ENCODE data around the gene MCM3AP. TPM values are rescaled to one million over a fixed set of nuclear protein-coding genes. Genes with fewer than 3 reads are reported as not detected.
A peak's percentile ranks its signal among the peaks of the same experiment; 100 is the strongest.
"Not testable (repeated sequence)": the region's sequence is repeated elsewhere in the genome, so short reads cannot be mapped to it uniquely, and the experiment has no call there.

MCM3AP gene
- total and polyA plus RNA-seq, 8 donors = 77.4 to 106 (median 94.9) TPM

DNA sequence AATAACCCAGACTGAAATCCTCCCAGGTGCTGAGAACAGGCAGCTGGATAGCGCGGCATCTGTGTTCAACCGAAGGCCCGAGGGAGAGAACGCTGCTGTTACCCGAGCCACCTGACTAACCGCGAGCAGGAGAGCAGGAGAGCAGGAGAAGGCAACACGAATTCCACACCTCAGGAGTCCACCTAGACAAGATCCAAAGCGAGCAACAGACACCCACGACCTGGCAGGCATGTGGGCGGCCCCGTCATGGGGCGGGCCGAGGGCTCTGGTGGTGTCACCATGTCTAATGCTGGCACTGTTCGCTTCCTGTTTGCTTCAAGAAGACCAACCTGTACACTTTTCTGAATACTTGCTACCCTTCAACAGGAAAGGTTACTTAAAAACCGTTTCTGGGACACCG, 80.2 kb downstream of the MCM3AP start:
- intact Hi-C loops (cut with DNase I) = no loop called here
- DNase-seq (peak in 1 of 4 donors; percentile 38), ATAC-seq (no peak)
- H3K4me1 ChIP-seq = no peaks in the 10 kb centered on the region
- peaks cover 0 to 85% of the 10 kb centered on the region in 2 donors for H3K36me3 ChIP-seq
- H3K27me3 ChIP-seq = no peaks in the 10 kb centered on the region
- TF ChIP-seq, protein P1, sequence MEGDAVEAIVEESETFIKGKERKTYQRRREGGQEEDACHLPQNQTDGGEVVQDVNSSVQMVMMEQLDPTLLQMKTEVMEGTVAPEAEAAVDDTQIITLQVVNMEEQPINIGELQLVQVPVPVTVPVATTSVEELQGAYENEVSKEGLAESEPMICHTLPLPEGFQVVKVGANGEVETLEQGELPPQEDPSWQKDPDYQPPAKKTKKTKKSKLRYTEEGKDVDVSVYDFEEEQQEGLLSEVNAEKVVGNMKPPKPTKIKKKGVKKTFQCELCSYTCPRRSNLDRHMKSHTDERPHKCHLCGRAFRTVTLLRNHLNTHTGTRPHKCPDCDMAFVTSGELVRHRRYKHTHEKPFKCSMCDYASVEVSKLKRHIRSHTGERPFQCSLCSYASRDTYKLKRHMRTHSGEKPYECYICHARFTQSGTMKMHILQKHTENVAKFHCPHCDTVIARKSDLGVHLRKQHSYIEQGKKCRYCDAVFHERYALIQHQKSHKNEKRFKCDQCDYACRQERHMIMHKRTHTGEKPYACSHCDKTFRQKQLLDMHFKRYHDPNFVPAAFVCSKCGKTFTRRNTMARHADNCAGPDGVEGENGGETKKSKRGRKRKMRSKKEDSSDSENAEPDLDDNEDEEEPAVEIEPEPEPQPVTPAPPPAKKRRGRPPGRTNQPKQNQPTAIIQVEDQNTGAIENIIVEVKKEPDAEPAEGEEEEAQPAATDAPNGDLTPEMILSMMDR (IDR thresholded peaks at IDR 0.05) = no peak
- no peak overlapping the region for H3K4me3 ChIP-seq
- H3K27ac ChIP-seq = no peak overlapping the region
- H3K9me3 ChIP-seq = no peaks in the 10 kb centered on the region

DNA sequence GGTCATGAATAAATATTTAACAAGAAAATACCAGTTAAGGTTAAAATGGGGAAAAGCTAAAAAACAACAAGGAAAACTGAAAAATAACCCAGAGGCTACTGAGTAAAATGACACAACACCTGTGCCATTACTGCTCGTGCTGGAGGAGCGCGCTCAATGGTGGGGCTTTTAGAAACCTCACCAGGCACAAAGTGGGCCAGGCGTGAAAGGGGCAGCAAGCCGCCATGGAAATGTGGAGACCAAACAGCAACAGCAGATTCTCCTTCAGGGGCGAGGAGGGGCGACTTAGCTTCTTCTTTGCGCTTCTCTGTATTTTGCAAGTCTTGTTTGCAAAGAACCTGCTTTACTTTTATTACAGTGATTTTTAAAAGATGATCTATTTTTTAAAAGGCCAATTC, 82.2 kb downstream of the MCM3AP start:
- ATAC-seq = no peak
- no peak for DNase-seq
- peak overlapping the region; percentile 41 to 70 for H3K27ac ChIP-seq
- TF ChIP-seq, protein P1 (IDR thresholded peaks at IDR 0.05) = no peak
- intact Hi-C loops (cut with DNase I) = no loop called here
- peaks cover 0 to 80% of the 10 kb centered on the region in 2 donors for H3K36me3 ChIP-seq
- no peaks in the 10 kb centered on the region for H3K27me3 ChIP-seq
- no peak overlapping the region for H3K4me3 ChIP-seq
- H3K4me1 ChIP-seq = no peaks in the 10 kb centered on the region
- H3K9me3 ChIP-seq = no peaks in the 10 kb centered on the region

DNA sequence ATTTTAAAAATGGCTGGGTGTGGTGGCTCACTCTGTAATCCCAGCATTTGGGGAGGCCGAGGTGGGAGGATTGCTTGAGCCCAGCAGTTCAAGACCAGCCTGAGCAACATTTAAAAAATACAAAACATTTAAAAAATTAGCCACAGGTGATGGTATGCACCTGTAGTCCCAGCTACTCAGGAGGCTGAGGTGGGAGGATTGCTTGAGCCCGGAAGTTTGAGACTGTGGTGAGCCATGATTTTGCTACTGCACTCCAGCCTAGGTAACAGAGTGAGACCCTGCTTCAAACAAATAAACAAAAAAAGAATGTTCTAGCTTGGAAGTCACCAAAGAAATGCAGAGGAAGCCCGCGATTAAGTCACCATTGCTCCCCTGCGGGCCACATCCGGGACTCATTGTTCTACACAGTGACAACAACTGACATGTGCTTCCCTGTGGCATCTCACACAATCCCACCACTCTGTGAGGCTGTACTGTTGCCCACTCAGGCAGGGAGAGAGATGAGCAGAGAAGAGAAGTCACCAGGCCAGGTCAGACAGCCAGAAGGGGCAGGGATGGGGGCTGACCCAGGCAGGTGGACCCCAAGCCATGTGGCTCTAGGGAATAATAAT, 82.7 kb downstream of the MCM3AP start:
- TF ChIP-seq, protein P1 (IDR thresholded peaks at IDR 0.05) = no peak
- DNase-seq (no peak), ATAC-seq (no peak)
- Histone ChIP-seq H3K27ac (peak overlapping the region; percentile 41 to 70), H3K9me3 (no peaks in the 10 kb centered on the region), H3K4me3 (no peak overlapping the region), H3K4me1 (no peaks in the 10 kb centered on the region), H3K27me3 (no peaks in the 10 kb centered on the region), H3K36me3 (peaks cover 0 to 80% of the 10 kb centered on the region in 2 donors)
- intact Hi-C loops (cut with DNase I) = no loop called here

DNA sequence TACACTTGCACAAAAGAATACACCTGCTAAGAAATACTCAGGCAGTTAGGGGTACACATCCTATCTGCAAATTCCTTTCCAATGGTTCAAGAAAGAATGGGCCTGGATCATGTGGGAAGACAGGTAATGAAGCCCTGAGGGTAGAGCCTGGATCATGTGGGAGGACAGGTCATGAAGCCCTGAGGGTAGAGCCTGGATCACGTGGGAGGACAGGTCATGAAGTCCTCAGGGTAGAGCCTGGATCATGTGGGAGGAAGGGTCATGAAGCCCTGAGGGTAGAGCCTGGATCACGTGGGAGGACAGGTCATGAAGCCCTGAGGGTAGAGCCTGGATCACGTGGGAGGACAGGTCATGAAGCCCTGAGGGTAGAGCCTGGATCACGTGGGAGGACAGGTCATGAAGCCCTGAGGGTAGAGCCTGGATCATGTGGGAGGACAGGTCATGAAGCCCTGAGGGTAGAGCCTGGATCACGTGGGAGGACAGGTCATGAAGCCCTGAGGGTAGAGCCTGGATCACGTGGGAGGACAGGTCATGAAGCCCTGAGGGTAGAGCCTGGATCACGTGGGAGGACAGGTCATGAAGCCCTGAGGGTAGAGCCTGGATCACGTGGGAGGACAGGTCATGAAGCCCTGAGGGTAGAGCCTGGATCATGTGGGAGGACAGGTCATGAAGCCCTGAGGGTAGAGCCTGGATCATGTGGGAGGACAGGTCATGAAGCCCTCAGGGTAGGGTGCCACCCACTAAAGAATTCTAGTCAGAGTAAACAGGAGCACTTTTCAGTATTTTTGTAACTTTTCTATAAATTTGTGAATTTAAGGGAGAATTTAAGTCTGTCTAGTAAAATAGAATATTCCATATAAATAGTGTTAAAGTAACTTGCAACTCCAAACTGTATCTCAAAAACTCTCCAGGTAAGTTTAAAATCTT, 84.3 kb downstream of the MCM3AP start:
- DNase-seq; H3K9me3 ChIP-seq; H3K27me3 ChIP-seq; ATAC-seq; intact Hi-C loops (cut with DNase I); H3K27ac ChIP-seq; H3K4me3 ChIP-seq; H3K4me1 ChIP-seq: not testable (repeated sequence)
- peaks cover 0 to 80% of the 10 kb centered on the region in 2 donors for H3K36me3 ChIP-seq

DNA sequence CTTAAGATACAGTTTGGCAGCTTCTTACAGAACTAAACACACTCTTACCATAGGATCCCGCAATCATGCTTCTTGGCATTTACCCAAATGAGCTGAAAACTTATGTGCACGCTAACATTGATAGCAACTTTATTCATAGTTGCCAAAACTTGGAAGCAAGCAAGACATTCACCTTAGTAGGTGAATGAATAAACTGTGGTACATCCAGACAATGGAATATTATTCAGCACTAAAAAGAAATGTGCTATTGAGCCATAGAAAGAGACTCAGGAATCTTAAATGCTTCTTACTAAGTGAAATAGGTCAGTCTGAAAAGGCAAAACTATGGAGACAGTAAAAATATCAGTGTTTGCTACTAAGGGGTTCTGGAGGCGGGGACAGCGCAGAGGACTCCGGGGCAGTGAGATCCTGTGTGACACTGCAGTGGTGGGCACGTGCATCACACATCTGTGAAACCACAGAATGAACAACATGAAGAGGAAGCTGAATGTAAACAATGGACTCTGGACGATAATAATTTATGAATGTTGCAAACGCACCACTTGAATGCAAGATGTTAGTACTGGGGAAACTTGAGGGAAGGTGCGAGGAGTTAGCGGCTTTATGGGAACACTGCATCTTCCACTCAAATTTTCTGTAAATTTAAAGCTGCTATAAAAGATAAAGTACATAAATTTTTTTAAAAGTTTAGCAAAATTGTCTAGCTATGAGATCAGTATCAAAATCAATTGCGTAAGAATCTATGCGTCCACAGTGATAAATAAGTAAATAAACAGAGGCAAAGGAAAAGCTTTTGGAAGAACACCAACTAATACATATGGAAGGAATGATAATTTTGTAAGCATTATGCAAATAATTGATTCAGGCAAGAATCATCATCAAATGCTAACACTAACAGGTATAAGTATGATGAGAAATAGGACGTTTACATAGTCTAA, 85.7 kb downstream of the MCM3AP start:
- no peak overlapping the region for H3K4me3 ChIP-seq
- no peaks in the 10 kb centered on the region for H3K9me3 ChIP-seq
- no peak for DNase-seq
- no peak for ATAC-seq
- no peaks in the 10 kb centered on the region for H3K4me1 ChIP-seq
- no peaks in the 10 kb centered on the region for H3K27me3 ChIP-seq
- TF ChIP-seq, protein P1 (IDR thresholded peaks at IDR 0.05) = no peak
- no peak overlapping the region for H3K27ac ChIP-seq
- intact Hi-C loops (cut with DNase I) = no loop called here
- peaks cover 0 to 80% of the 10 kb centered on the region in 2 donors for H3K36me3 ChIP-seq

Measured in left lung (tissue), 10 donors.